ENCODE results near the gene RNF187. TPM values are rescaled to one million over a fixed set of nuclear protein-coding genes. Genes with fewer than 3 reads are reported as not detected.

Gene RNF187
- total and polyA plus RNA-seq, 10 of the 15 experiments (the other 5 are each of a cell fraction or from before 2014, with no cell fraction given): 2.6 to 116 (median 29.5) TPM

DNA sequence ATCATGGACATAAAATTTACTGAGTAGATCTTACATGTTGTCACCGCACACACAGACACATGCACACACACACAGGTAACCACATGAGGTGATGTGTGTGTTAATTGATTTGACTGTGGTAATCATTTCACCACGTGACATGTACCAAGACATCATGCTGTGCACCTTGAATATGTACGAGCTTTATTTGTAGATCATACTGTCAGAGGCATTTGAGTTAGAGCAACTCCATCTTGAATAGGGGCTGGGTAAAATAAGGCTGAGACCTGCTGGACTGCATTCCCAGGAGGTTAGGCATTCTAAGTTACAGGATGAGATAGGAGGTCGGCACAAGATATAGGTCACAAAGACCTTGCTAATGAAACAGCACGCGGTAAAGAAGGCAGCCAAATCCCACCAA, 38.8 kb upstream of the RNF187 start (continued):
- TF ChIP-seq, protein P1, sequence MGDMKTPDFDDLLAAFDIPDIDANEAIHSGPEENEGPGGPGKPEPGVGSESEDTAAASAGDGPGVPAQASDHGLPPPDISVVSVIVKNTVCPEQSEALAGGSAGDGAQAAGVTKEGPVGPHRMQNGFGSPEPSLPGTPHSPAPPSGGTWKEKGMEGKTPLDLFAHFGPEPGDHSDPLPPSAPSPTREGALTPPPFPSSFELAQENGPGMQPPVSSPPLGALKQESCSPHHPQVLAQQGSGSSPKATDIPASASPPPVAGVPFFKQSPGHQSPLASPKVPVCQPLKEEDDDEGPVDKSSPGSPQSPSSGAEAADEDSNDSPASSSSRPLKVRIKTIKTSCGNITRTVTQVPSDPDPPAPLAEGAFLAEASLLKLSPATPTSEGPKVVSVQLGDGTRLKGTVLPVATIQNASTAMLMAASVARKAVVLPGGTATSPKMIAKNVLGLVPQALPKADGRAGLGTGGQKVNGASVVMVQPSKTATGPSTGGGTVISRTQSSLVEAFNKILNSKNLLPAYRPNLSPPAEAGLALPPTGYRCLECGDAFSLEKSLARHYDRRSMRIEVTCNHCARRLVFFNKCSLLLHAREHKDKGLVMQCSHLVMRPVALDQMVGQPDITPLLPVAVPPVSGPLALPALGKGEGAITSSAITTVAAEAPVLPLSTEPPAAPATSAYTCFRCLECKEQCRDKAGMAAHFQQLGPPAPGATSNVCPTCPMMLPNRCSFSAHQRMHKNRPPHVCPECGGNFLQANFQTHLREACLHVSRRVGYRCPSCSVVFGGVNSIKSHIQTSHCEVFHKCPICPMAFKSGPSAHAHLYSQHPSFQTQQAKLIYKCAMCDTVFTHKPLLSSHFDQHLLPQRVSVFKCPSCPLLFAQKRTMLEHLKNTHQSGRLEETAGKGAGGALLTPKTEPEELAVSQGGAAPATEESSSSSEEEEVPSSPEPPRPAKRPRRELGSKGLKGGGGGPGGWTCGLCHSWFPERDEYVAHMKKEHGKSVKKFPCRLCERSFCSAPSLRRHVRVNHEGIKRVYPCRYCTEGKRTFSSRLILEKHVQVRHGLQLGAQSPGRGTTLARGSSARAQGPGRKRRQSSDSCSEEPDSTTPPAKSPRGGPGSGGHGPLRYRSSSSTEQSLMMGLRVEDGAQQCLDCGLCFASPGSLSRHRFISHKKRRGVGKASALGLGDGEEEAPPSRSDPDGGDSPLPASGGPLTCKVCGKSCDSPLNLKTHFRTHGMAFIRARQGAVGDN (IDR thresholded peaks at IDR 0.05): no peak
- TF ChIP-seq NRF1 (conservative IDR thresholded peaks at IDR 0.05; ENCODE audit: low read depth, low read length) (no peak), TCF7 (IDR thresholded peaks at IDR 0.05; ENCODE audit: borderline replicate concordance) (no peak)
- TF ChIP-seq, protein P2, sequence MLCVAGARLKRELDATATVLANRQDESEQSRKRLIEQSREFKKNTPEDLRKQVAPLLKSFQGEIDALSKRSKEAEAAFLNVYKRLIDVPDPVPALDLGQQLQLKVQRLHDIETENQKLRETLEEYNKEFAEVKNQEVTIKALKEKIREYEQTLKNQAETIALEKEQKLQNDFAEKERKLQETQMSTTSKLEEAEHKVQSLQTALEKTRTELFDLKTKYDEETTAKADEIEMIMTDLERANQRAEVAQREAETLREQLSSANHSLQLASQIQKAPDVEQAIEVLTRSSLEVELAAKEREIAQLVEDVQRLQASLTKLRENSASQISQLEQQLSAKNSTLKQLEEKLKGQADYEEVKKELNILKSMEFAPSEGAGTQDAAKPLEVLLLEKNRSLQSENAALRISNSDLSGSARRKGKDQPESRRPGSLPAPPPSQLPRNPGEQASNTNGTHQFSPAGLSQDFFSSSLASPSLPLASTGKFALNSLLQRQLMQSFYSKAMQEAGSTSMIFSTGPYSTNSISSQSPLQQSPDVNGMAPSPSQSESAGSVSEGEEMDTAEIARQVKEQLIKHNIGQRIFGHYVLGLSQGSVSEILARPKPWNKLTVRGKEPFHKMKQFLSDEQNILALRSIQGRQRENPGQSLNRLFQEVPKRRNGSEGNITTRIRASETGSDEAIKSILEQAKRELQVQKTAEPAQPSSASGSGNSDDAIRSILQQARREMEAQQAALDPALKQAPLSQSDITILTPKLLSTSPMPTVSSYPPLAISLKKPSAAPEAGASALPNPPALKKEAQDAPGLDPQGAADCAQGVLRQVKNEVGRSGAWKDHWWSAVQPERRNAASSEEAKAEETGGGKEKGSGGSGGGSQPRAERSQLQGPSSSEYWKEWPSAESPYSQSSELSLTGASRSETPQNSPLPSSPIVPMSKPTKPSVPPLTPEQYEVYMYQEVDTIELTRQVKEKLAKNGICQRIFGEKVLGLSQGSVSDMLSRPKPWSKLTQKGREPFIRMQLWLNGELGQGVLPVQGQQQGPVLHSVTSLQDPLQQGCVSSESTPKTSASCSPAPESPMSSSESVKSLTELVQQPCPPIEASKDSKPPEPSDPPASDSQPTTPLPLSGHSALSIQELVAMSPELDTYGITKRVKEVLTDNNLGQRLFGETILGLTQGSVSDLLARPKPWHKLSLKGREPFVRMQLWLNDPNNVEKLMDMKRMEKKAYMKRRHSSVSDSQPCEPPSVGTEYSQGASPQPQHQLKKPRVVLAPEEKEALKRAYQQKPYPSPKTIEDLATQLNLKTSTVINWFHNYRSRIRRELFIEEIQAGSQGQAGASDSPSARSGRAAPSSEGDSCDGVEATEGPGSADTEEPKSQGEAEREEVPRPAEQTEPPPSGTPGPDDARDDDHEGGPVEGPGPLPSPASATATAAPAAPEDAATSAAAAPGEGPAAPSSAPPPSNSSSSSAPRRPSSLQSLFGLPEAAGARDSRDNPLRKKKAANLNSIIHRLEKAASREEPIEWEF (IDR thresholded peaks at IDR 0.05; ENCODE audit: insufficient replicate concordance, low read depth, low read length): no peak
